Gastroesophageal sphincter (tissue), 3 donors: ENCODE measurements around the gene BMP8B.

ENCODE experiments used
- EP300 ChIP-seq: sonication (generic); formaldehyde crosslinking; IDR thresholded peaks from one replicate; pipeline ENCODE4 v1.6.1; 2017; ENCODE audit warnings: antibody characterized with exemption, mild to moderate bottlenecking
- POLR2AphosphoS5 ChIP-seq: sonication (generic); formaldehyde crosslinking; IDR thresholded peaks from one replicate; pipeline ENCODE4 v1.6.1; 2017; ENCODE audit warnings: antibody characterized with exemption
- TF ChIP-seq, protein P1 (sequence below), 4 experiments: fragments of 200-600 bp in 2 of 4; fragments of 450-650 bp in 2 of 4; sonication (generic) in 1 of 4; IDR thresholded peaks; one replicate each; pipeline ENCODE4 v1.5.1; 2017 to 2019; ENCODE audit warnings: antibody characterized with exemption in 4 of 4, mild to moderate bottlenecking in 2 of 4, moderate library complexity in 2 of 4

DNA sequence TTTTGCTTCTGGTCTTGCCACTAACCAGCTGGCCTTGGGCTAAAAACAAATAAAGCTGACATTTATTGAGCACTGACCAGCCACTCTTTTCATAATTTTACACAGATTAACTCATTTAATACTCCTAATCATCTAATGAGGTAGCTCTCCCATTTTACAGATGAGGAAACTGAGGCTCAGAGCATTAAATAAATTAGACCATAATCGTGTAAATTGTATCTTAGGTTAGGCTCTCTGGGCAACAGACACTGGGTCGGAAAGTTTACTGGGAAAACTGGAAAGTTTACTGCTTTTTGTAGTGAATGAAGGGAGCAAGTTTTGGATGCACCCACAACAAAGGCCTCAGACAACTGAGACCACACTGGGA, 7.3 kb downstream of the BMP8B start:
- no peak for TF ChIP-seq EP300
- TF ChIP-seq POLR2AphosphoS5, result no peak
- TF ChIP-seq, protein P1, sequence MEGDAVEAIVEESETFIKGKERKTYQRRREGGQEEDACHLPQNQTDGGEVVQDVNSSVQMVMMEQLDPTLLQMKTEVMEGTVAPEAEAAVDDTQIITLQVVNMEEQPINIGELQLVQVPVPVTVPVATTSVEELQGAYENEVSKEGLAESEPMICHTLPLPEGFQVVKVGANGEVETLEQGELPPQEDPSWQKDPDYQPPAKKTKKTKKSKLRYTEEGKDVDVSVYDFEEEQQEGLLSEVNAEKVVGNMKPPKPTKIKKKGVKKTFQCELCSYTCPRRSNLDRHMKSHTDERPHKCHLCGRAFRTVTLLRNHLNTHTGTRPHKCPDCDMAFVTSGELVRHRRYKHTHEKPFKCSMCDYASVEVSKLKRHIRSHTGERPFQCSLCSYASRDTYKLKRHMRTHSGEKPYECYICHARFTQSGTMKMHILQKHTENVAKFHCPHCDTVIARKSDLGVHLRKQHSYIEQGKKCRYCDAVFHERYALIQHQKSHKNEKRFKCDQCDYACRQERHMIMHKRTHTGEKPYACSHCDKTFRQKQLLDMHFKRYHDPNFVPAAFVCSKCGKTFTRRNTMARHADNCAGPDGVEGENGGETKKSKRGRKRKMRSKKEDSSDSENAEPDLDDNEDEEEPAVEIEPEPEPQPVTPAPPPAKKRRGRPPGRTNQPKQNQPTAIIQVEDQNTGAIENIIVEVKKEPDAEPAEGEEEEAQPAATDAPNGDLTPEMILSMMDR (IDR thresholded peaks at IDR 0.05), result no peak
